ENCODE results near the gene POFUT2. TPM values are rescaled to one million over a fixed set of nuclear protein-coding genes. Genes with fewer than 3 reads are reported as not detected.

The POFUT2 gene
- total RNA-seq, 3 donors from 2014 or later = 26.4 to 38.0 (median 29.8) TPM

- ATAC-seq (no peak), DNase-seq (peak in 2 of 3 donors; percentile 19 to 44)
- H3K36me3 ChIP-seq (ENCODE audit: low read depth) = no peaks in the 10 kb centered on the region
- intact Hi-C loops (cut with DNase I, micrococcal nuclease) = no loop called here
- no peak overlapping the region for H3K4me3 ChIP-seq
- H3K4me1 ChIP-seq (ENCODE audit: low read depth) = peaks cover 5% of the 10 kb centered on the region
- no peaks in the 10 kb centered on the region for H3K9me3 ChIP-seq
- TF ChIP-seq CTCF (IDR thresholded peaks at IDR 0.05) = no peak
These were observed 16.2 kb upstream of the POFUT2 start for GRCh38 chr21:45303751-45304475.

- Histone ChIP-seq H3K4me1 (ENCODE audit: low read depth) (peaks cover 5% of the 10 kb centered on the region), H3K9me3 (no peaks in the 10 kb centered on the region), H3K4me3 (no peak overlapping the region), H3K36me3 (ENCODE audit: low read depth) (no peaks in the 10 kb centered on the region)
- no peak for TF ChIP-seq CTCF (IDR thresholded peaks at IDR 0.05)
- ATAC-seq (no peak), DNase-seq (peak in 2 of 3 donors; percentile 19 to 45)
- intact Hi-C loops (cut with DNase I, micrococcal nuclease) = no loop called here
These were observed 15.5 kb upstream of the POFUT2 start for GRCh38 chr21:45303091-45303615.

GRCh38 chr21:45302082-45303061 is 14.7 kb upstream of the POFUT2 start:
- DNase-seq (peak; percentile 50 to 75 (median 52)), ATAC-seq (peak; percentile 61)
- Histone ChIP-seq H3K4me3 (no peak overlapping the region), H3K9me3 (no peaks in the 10 kb centered on the region), H3K36me3 (ENCODE audit: low read depth) (no peaks in the 10 kb centered on the region), H3K4me1 (ENCODE audit: low read depth) (peaks cover 5% of the 10 kb centered on the region)
- intact Hi-C loops (cut with DNase I, micrococcal nuclease) = no loop called here
- TF ChIP-seq CTCF (IDR thresholded peaks at IDR 0.05) = no peak

- Histone ChIP-seq H3K9me3 (no peaks in the 10 kb centered on the region), H3K4me3 (no peak overlapping the region), H3K4me1 (ENCODE audit: low read depth) (peaks cover 5% of the 10 kb centered on the region), H3K36me3 (ENCODE audit: low read depth) (no peaks in the 10 kb centered on the region)
- TF ChIP-seq CTCF (IDR thresholded peaks at IDR 0.05) = no peak
- intact Hi-C loops (cut with DNase I, micrococcal nuclease) = no loop called here
- DNase-seq = peak in 1 of 3 donors; percentile 49
- ATAC-seq = no peak
These were observed 13.9 kb upstream of the POFUT2 start for GRCh38 chr21:45301521-45302081.

- intact Hi-C loops (cut with DNase I, micrococcal nuclease) = no loop called here
- TF ChIP-seq CTCF (IDR thresholded peaks at IDR 0.05) = no peak
- no peak overlapping the region for H3K4me3 ChIP-seq
- no peaks in the 10 kb centered on the region for H3K36me3 ChIP-seq (ENCODE audit: low read depth)
- no peaks in the 10 kb centered on the region for H3K9me3 ChIP-seq
- ATAC-seq = no peak
- peak in 2 of 3 donors; percentile 26 to 54 for DNase-seq
- H3K4me1 ChIP-seq (ENCODE audit: low read depth) = no peaks in the 10 kb centered on the region
These were observed 13.3 kb upstream of the POFUT2 start for GRCh38 chr21:45300786-45301520.
